Measurements from ENCODE around the gene TANC1. TPM values are rescaled to one million over a fixed set of nuclear protein-coding genes. Genes with fewer than 3 reads are reported as not detected.

The TANC1 gene
- total RNA-seq, 1 donor from 2014 or later, result 18.5 TPM

- no peak for TF ChIP-seq CTCF (IDR thresholded peaks at IDR 0.05; ENCODE audit: insufficient read depth, low read length, poor library complexity, severe bottlenecking)
- H3K4me3 ChIP-seq (ENCODE audit: low read depth, low read length), result no peak overlapping the region
- no peaks in the 10 kb centered on the region for H3K27me3 ChIP-seq (ENCODE audit: control insufficient read depth, insufficient read depth, low read length)
- H3K36me3 ChIP-seq (ENCODE audit: control insufficient read depth, insufficient read depth, low read length), result peaks cover 3% of the 10 kb centered on the region
- no peak for DNase-seq (ENCODE audit: low read depth)
Measured at GRCh38 chr2:159172403-159172802, 204.0 kb downstream of the TANC1 start.

- peaks cover 3% of the 10 kb centered on the region for H3K36me3 ChIP-seq (ENCODE audit: control insufficient read depth, insufficient read depth, low read length)
- no peak for TF ChIP-seq CTCF (IDR thresholded peaks at IDR 0.05; ENCODE audit: insufficient read depth, low read length, poor library complexity, severe bottlenecking)
- H3K27me3 ChIP-seq (ENCODE audit: control insufficient read depth, insufficient read depth, low read length), result no peaks in the 10 kb centered on the region
- no peak overlapping the region for H3K4me3 ChIP-seq (ENCODE audit: low read depth, low read length)
- DNase-seq (ENCODE audit: low read depth), result no peak
Measured at GRCh38 chr2:159174759-159175158, 206.3 kb downstream of the TANC1 start.

- TF ChIP-seq CTCF (IDR thresholded peaks at IDR 0.05; ENCODE audit: insufficient read depth, low read length, poor library complexity, severe bottlenecking), result no peak
- Histone ChIP-seq H3K27me3 (ENCODE audit: control insufficient read depth, insufficient read depth, low read length) (no peaks in the 10 kb centered on the region), H3K36me3 (ENCODE audit: control insufficient read depth, insufficient read depth, low read length) (peaks cover 3% of the 10 kb centered on the region), H3K4me3 (ENCODE audit: low read depth, low read length) (no peak overlapping the region)
- no peak for DNase-seq (ENCODE audit: low read depth)
Measured at GRCh38 chr2:159175182-159175581, 206.7 kb downstream of the TANC1 start.

GRCh38 chr2:159175927-159176326, 207.5 kb downstream of the TANC1 start:
- Histone ChIP-seq H3K4me3 (ENCODE audit: low read depth, low read length) (no peak overlapping the region), H3K36me3 (ENCODE audit: control insufficient read depth, insufficient read depth, low read length) (peaks cover 2% of the 10 kb centered on the region), H3K27me3 (ENCODE audit: control insufficient read depth, insufficient read depth, low read length) (no peaks in the 10 kb centered on the region)
- no peak for DNase-seq (ENCODE audit: low read depth)
- no peak for TF ChIP-seq CTCF (IDR thresholded peaks at IDR 0.05; ENCODE audit: insufficient read depth, low read length, poor library complexity, severe bottlenecking)

- TF ChIP-seq CTCF (IDR thresholded peaks at IDR 0.05; ENCODE audit: insufficient read depth, low read length, poor library complexity, severe bottlenecking), result no peak
- DNase-seq (ENCODE audit: low read depth), result no peak
- Histone ChIP-seq H3K4me3 (ENCODE audit: low read depth, low read length) (no peak overlapping the region), H3K36me3 (ENCODE audit: control insufficient read depth, insufficient read depth, low read length) (peaks cover 2% of the 10 kb centered on the region), H3K27me3 (ENCODE audit: control insufficient read depth, insufficient read depth, low read length) (no peaks in the 10 kb centered on the region)
Measured at GRCh38 chr2:159176555-159176954, 208.1 kb downstream of the TANC1 start.

GRCh38 chr2:159177357-159177756, 208.9 kb downstream of the TANC1 start:
- no peak for TF ChIP-seq CTCF (IDR thresholded peaks at IDR 0.05; ENCODE audit: insufficient read depth, low read length, poor library complexity, severe bottlenecking)
- no peak for DNase-seq (ENCODE audit: low read depth)
- peaks cover 2% of the 10 kb centered on the region for H3K36me3 ChIP-seq (ENCODE audit: control insufficient read depth, insufficient read depth, low read length)
- no peak overlapping the region for H3K4me3 ChIP-seq (ENCODE audit: low read depth, low read length)
- H3K27me3 ChIP-seq (ENCODE audit: control insufficient read depth, insufficient read depth, low read length), result no peaks in the 10 kb centered on the region
